ENCODE data around the gene NALCN. TPM values are rescaled to one million over a fixed set of nuclear protein-coding genes. Genes with fewer than 3 reads are reported as not detected.

The NALCN gene
- total RNA-seq, 1 donor from 2014 or later = 18.5 TPM

DNA sequence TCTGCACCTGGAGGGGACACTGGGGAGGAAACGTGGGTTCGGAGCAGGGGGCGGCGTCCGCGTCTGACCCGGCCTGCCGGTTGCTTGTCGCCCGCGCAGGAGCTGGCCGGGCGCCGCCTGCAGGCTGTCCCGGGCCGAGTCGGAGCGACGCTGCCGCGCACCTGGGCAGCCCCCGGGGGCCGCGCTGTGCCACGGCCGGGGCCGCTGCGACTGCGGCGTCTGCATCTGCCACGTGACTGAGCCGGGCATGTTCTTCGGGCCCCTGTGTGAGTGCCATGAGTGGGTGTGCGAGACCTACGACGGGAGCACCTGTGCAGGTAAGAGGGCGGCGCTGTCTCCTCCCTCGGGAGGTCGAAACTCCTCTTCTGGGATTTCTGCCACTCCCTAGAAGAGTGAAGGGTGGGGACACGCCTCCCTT, 37.5 kb upstream of the NALCN start:
- TF ChIP-seq, protein P1, sequence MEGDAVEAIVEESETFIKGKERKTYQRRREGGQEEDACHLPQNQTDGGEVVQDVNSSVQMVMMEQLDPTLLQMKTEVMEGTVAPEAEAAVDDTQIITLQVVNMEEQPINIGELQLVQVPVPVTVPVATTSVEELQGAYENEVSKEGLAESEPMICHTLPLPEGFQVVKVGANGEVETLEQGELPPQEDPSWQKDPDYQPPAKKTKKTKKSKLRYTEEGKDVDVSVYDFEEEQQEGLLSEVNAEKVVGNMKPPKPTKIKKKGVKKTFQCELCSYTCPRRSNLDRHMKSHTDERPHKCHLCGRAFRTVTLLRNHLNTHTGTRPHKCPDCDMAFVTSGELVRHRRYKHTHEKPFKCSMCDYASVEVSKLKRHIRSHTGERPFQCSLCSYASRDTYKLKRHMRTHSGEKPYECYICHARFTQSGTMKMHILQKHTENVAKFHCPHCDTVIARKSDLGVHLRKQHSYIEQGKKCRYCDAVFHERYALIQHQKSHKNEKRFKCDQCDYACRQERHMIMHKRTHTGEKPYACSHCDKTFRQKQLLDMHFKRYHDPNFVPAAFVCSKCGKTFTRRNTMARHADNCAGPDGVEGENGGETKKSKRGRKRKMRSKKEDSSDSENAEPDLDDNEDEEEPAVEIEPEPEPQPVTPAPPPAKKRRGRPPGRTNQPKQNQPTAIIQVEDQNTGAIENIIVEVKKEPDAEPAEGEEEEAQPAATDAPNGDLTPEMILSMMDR (IDR thresholded peaks at IDR 0.05) = peak; percentile 14 to 53 (median 45)
- no peaks in the 10 kb centered on the region for H3K27me3 ChIP-seq
- H3K9me3 ChIP-seq = no peaks in the 10 kb centered on the region
- H3K4me3 ChIP-seq = peak overlapping the region; percentile 59 to 77
- peaks cover 3 to 31% of the 10 kb centered on the region in 2 donors for H3K4me1 ChIP-seq
- peak overlapping the region; percentile 90 to 95 for H3K27ac ChIP-seq
- H3K36me3 ChIP-seq = no peaks in the 10 kb centered on the region
- intact Hi-C loops (cut with DNase I) = loop anchor here (2.0 to 5.0 kb wide), 6 partner anchors 37 to 301 kb away; partner anchors contain the start of gene NALCN
- no peak for DNase-seq (ENCODE audit: low spot score in 2 of 2)

DNA sequence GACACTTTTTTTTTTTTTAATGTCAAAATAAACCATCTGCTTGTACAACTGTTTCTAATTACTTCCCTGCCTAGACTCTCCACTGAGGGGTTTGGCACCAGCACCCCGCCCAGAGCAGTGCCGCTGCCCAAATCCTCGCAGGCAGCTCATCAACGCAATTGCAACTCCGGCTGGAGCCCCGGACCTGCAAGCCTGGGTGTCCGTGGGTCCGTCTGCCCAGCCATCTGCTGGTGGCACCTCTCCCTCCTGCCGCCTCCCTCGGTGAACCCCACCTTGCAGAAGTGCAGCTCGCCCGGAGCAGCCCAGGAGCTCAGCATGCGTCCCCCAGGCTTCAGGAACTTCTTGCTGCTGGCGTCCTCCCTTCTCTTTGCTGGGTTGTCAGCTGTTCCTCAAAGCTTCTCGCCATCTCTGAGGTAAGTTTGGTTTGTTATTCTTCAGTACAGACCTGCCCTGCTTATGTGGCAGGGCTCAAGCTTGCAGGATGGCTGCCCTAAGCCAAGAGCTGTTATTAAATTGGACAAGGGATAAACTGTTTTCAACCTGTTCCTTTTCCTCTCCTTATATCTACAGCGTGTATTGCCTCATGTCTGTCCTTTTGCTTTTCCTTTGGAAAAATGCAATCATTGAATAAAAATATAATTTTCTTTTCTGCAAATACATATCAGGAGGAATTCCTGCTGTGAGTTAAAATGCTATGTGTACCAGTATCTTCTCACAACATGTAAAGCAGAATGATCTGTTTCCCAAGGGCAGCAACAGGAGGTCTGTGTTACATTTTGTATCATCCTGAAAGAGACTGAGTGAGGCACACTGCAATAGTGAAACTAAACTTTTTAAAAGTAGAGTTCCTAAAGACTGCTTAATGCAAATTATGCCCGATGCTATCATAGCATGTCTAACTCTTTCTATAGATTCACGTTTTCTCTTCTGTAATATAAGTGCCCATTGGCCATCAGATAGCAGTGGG, 36.5 kb upstream of the NALCN start, which contains the start of gene ITGBL1:
TSS of gene ITGBL1 (plus strand) at position 157 of the 967 bp plus-strand sequence. CDS start at position 316, 159 bp downstream.
- Histone ChIP-seq H3K27ac (peak within 1 kb of the TSS; percentile 90 to 95), H3K9me3 (no peaks in the 10 kb centered on the region), H3K36me3 (no peaks in the 10 kb centered on the region), H3K4me1 (peaks cover 3 to 28% of the 10 kb centered on the region in 2 donors), H3K4me3 (peak within 1 kb of the TSS; percentile 59 to 77), H3K27me3 (no peaks in the 10 kb centered on the region)
- peak in 1 of 2 donors; percentile 71 for DNase-seq (ENCODE audit: low spot score in 2 of 2)
- intact Hi-C loops (cut with DNase I) = loop anchor here (2.0 to 5.0 kb wide), 6 partner anchors 36 to 301 kb away; partner anchors contain the start of gene NALCN
- TF ChIP-seq, protein P1 (IDR thresholded peaks at IDR 0.05) = no peak

DNA sequence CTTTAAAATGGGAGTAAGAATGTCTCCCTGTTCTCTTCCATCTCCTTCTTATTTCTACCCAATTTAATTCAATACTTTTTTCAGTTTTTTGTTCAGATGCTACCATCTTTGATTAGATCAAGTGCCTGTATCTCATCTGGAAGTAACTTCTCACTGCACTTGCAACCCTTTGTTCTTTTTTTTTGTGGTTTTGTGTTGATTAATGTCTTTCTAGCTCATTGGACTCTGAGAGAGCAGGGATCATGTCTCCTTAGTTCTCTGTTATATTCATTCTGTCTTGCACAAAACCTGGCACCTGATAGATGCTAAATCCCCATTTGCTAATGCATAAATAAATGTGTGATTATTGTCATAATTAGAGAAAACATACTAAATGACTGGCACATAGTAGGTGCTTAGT, 35.3 kb upstream of the NALCN start:
- H3K4me1 ChIP-seq = peaks cover 3 to 17% of the 10 kb centered on the region in 2 donors
- DNase-seq (ENCODE audit: low spot score in 2 of 2) = no peak
- no peaks in the 10 kb centered on the region for H3K36me3 ChIP-seq
- H3K27ac ChIP-seq = peak overlapping the region; percentile 90 to 95
- no peaks in the 10 kb centered on the region for H3K9me3 ChIP-seq
- no peaks in the 10 kb centered on the region for H3K27me3 ChIP-seq
- intact Hi-C loops (cut with DNase I) = loop anchor here (2.0 to 5.0 kb wide), 6 partner anchors 35 to 299 kb away; partner anchors contain the start of gene NALCN
- H3K4me3 ChIP-seq = peak overlapping the region in 1 of 2 donors; percentile 77
- TF ChIP-seq, protein P1 (IDR thresholded peaks at IDR 0.05) = no peak

DNA sequence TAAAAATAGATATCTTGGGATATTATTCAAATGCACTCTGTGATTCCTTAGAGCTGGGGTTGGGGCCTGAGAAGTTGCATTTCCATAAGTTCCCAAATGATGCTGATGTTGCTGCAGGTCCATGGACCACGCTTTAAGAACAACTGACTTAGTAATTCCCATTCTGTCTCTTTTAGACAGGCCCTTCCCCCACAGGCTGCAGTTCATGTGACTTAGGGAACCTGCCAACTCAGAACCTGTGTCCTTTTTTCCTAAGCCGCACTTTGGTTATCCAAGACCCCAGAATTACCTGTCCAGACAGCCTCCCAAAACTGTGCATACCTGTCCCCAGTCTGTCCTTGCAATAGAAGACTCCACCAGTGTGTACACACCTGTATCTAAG, 34.4 kb upstream of the NALCN start:
- no peaks in the 10 kb centered on the region for H3K9me3 ChIP-seq
- DNase-seq (ENCODE audit: low spot score in 2 of 2) = no peak
- no peaks in the 10 kb centered on the region for H3K36me3 ChIP-seq
- H3K4me1 ChIP-seq = peaks cover 0 to 10% of the 10 kb centered on the region in 2 donors
- no peak overlapping the region for H3K4me3 ChIP-seq
- peak overlapping the region in 1 of 2 donors; percentile 26 for H3K27ac ChIP-seq
- intact Hi-C loops (cut with DNase I) = loop anchor here (5.0 kb wide), 5 partner anchors 67 to 298 kb away; no protein-coding TSS in a partner anchor
- TF ChIP-seq, protein P1 (IDR thresholded peaks at IDR 0.05) = no peak
- no peaks in the 10 kb centered on the region for H3K27me3 ChIP-seq

DNA sequence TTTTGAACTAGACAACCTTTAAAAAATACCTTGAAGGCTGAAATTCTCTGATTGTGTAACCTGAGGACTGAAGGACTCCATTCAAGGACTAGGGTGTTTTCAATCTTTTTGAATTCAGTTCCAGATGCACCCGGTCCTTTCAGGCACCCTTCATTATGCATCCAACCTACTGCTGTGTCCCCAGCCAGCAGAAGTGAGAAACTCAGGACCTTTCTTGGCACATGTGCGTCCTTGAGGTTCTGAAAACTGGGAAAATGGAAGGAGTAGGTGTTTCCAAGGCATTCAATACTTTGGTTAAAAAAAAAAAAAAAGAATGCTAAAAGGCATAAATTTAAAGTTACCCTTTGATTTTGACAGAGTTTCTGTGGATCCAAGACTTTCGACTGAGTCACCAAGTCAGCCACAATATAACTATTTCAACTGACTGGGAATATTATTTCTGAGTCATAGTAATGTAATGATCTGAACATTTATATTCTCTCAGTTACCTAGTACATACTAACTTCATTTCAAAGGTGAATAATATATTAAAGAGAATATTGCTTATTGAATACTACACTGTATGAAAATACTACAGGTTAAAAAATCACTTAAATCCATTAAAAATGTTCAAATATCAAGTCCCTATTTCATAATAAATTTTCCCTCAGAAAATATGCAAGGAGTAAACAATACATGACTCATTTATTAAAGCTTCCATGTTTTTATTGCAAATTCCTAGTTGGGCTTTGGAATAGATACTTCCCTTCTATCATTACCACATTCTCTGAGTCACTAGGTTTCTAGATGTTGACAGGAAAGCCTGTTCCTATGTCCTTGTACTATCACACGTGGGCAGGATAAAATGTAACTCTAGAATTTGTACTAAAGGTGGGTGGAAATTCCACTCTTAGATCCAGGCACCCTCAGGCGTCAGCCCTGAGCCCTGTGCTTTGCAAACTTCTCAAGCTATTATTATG, 33.8 kb upstream of the NALCN start:
- Histone ChIP-seq H3K4me1 (peaks cover 0 to 10% of the 10 kb centered on the region in 2 donors), H3K9me3 (no peaks in the 10 kb centered on the region), H3K36me3 (no peaks in the 10 kb centered on the region), H3K27ac (peak overlapping the region in 1 of 2 donors; percentile 26), H3K4me3 (no peak overlapping the region), H3K27me3 (no peaks in the 10 kb centered on the region)
- DNase-seq (ENCODE audit: low spot score in 2 of 2) = no peak
- intact Hi-C loops (cut with DNase I) = loop anchor here (5.0 kb wide), 5 partner anchors 67 to 298 kb away; no protein-coding TSS in a partner anchor
- TF ChIP-seq, protein P1 (IDR thresholded peaks at IDR 0.05) = no peak
